Measurements from ENCODE around the gene CLEC16A. TPM values are rescaled to one million over a fixed set of nuclear protein-coding genes. Genes with fewer than 3 reads are reported as not detected.

Gene CLEC16A
- total RNA-seq, 1 experiment from 2014 or later = 7.2 TPM

GRCh38 chr16:11039726-11040125, 95.4 kb downstream of the CLEC16A start:
- no peak for DNase-seq (ENCODE audit: low read depth)

- no peak for DNase-seq (ENCODE audit: low read depth)
These were observed 97.8 kb downstream of the CLEC16A start for GRCh38 chr16:11042191-11042590.

- no peak for DNase-seq (ENCODE audit: low read depth)
These were observed 101.1 kb downstream of the CLEC16A start for GRCh38 chr16:11045441-11045840.

- DNase-seq (ENCODE audit: low read depth) = no peak
These were observed 101.5 kb downstream of the CLEC16A start for GRCh38 chr16:11045846-11046245.

GRCh38 chr16:11046382-11046931, 102.1 kb downstream of the CLEC16A start:
- no peak for DNase-seq (ENCODE audit: low read depth)

GRCh38 chr16:11047057-11047456, 102.7 kb downstream of the CLEC16A start:
- no peak for DNase-seq (ENCODE audit: low read depth)

GRCh38 chr16:11047939-11048800, 103.8 kb downstream of the CLEC16A start:
- DNase-seq (ENCODE audit: low read depth) = no peak

- DNase-seq (ENCODE audit: low read depth) = no peak
These were observed 105.2 kb downstream of the CLEC16A start for GRCh38 chr16:11049396-11050059.

GRCh38 chr16:11050536-11050935, 106.2 kb downstream of the CLEC16A start:
- no peak for DNase-seq (ENCODE audit: low read depth)

GRCh38 chr16:11050944-11051343, 106.6 kb downstream of the CLEC16A start:
- no peak for DNase-seq (ENCODE audit: low read depth)

- DNase-seq (ENCODE audit: low read depth) = no peak
These were observed 107.1 kb downstream of the CLEC16A start for GRCh38 chr16:11051430-11051829.

- DNase-seq (ENCODE audit: low read depth) = peak; percentile 59
These were observed 107.8 kb downstream of the CLEC16A start for GRCh38 chr16:11051879-11052808.

- no peak for DNase-seq (ENCODE audit: low read depth)
These were observed 109.6 kb downstream of the CLEC16A start for GRCh38 chr16:11053916-11054460.

GRCh38 chr16:11056090-11056992, 112.0 kb downstream of the CLEC16A start:
- no peak for DNase-seq (ENCODE audit: low read depth)

GRCh38 chr16:11056993-11057649, 112.8 kb downstream of the CLEC16A start:
- DNase-seq (ENCODE audit: low read depth) = no peak

- no peak for DNase-seq (ENCODE audit: low read depth)
These were observed 113.5 kb downstream of the CLEC16A start for GRCh38 chr16:11057711-11058345.

- no peak for DNase-seq (ENCODE audit: low read depth)
These were observed 114.5 kb downstream of the CLEC16A start for GRCh38 chr16:11058832-11059231.

- no peak for DNase-seq (ENCODE audit: low read depth)
These were observed 115.2 kb downstream of the CLEC16A start for GRCh38 chr16:11059588-11059987.

- DNase-seq (ENCODE audit: low read depth) = no peak
These were observed 116.0 kb downstream of the CLEC16A start for GRCh38 chr16:11060364-11060763.
